ENCODE measurements around the gene MRPL37. TPM values are rescaled to one million over a fixed set of nuclear protein-coding genes. Genes with fewer than 3 reads are reported as not detected.

MRPL37 gene
- total and polyA plus RNA-seq, 2 of the 8 experiments (the other 6 are each of a cell fraction or from before 2014, with no cell fraction given), result 45.5 to 126 TPM

DNA sequence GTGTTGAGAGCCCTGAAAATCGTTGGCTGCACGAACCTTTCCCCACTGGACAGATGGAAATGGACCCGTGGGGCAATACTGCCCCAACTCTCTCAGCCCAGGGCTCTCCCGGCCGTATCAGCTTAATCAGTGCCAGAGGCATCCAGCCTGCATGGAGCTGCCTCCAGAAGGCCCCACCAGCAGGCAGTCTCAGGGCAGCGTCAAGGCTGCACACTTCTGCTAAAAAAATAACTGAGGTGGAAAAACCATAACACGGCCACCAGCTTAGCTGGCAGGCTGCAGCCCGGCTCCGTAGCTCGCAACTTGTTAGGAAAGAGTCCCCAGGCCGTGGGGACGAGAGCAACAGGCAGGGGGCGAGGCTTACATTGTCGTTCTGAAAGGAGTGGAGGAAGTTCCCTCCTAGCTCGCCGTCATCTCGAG lies 27.9 kb downstream of the MRPL37 start:
- no peaks in the 10 kb centered on the region for H3K79me2 ChIP-seq (ENCODE audit: control insufficient read depth in 1 of 2, insufficient read depth in 2 of 2, low read length in 2 of 2)
- no peak overlapping the region for H2BK5ac ChIP-seq (ENCODE audit: low read depth, low read length)
- H3K4me2 ChIP-seq (ENCODE audit: insufficient read depth in 1 of 2, low read depth in 2 of 2, low read length in 2 of 2), result no peak overlapping the region
- H3K23me2 ChIP-seq (ENCODE audit: low read depth, low read length), result no peaks in the 10 kb centered on the region
- H2AK5ac ChIP-seq (ENCODE audit: low read depth, low read length), result no peak overlapping the region
- no peaks in the 10 kb centered on the region; the same call in 1 of the 2 replicates for H3K79me1 ChIP-seq (ENCODE audit: low read depth, low read length)
- 85% methylated on average over 17 of the region's 17 CpGs; no CpG with 5 or more reads in 1 of the 2 experiments for WGBS, 2 experiments (ENCODE audit: extremely low coverage in 1 of 2, insufficient coverage in 1 of 2, insufficient read length in 1 of 2, insufficient replicate concordance in 2 of 2, low coverage in 1 of 2, low lambda C conversion rate in 2 of 2, missing lambda C conversion rate in 1 of 2)
- H3K23ac ChIP-seq (ENCODE audit: insufficient read length), result no peak overlapping the region
- POLR2A ChIA-PET (ENCODE audit: partially characterized antibody), result interaction anchor here (1.2 to 5.3 kb wide), 2 partner anchors 27 to 178 kb away, joined by 3 to 20 read pairs; partner anchors contain the start of genes CYB5RL, MRPL37 and SSBP3
- CTCF ChIA-PET (ENCODE audit: partially characterized antibody), result interaction anchor here (0.6 to 3.0 kb wide), 21 partner anchors 8 to 272 kb away, joined by 3 to 10 read pairs (median 4); partner anchors contain the start of genes CYB5RL and MRPL37
- no peak overlapping the region for H3K18ac ChIP-seq (ENCODE audit: extremely low read depth, low read length)
- H4K91ac ChIP-seq (replicated peaks; ENCODE audit: insufficient read length, low read length), result no peak overlapping the region
- no peak for DNase-seq (ENCODE audit: low read depth in 1 of 2, low spot score in 2 of 2)
- H2BK120ac ChIP-seq (replicated peaks; ENCODE audit: low read depth, low read length), result no peak overlapping the region
- no peak overlapping the region for H2BK15ac ChIP-seq (ENCODE audit: low read length)
- H3K56ac ChIP-seq (replicated peaks; ENCODE audit: insufficient read length, low read depth, low read length), result no peak overlapping the region
- no peak overlapping the region for H3K4me3 ChIP-seq (ENCODE audit: extremely low read depth in 1 of 4, insufficient read depth in 2 of 4, low read depth in 3 of 4, low read length in 4 of 4)
- H4K8ac ChIP-seq (ENCODE audit: extremely low read depth, insufficient read depth, low read length), result no peak overlapping the region; the same call in 1 of the 2 replicates
- H2BK12ac ChIP-seq (ENCODE audit: low read depth, low read length), result no peak overlapping the region
- no peak overlapping the region for H2AFZ ChIP-seq (ENCODE audit: low read length)
- peaks cover 0 to 9% of the 10 kb centered on the region in 2 experiments for H4K20me1 ChIP-seq (replicated peaks in 1 of 2; ENCODE audit: control insufficient read depth in 1 of 2, insufficient read depth in 2 of 2, low read length in 2 of 2)
- H3K36me3 ChIP-seq (ENCODE audit: control insufficient read depth in 2 of 4, insufficient read depth in 4 of 4, low read length in 3 of 4), result peaks cover 0 to 8% (median 2%) of the 10 kb centered on the region in 4 experiments; a peak in 2 of 8 replicates
- no peak overlapping the region for H2BK20ac ChIP-seq (ENCODE audit: low read length)
- H3K4ac ChIP-seq (replicated peaks; ENCODE audit: insufficient read length, low read depth, low read length), result no peak overlapping the region
- peaks cover 0 to 10% (median 6%) of the 10 kb centered on the region in 4 experiments; a peak in 3 of 7 replicates for H3K4me1 ChIP-seq (replicated peaks in 1 of 4; ENCODE audit: control insufficient read depth in 3 of 4, insufficient read depth in 4 of 4, low read length in 3 of 4)
- H3K27ac ChIP-seq (ENCODE audit: low read depth, low read length), result no peak overlapping the region
- H3K14ac ChIP-seq (ENCODE audit: insufficient read length), result no peak overlapping the region
- H3K27me3 ChIP-seq (replicated peaks in 1 of 4; ENCODE audit: control insufficient read depth in 3 of 4, extremely low read depth in 1 of 4, insufficient read depth in 3 of 4, low read length in 3 of 4), result no peaks in the 10 kb centered on the region
- H3K9me3 ChIP-seq (ENCODE audit: insufficient read depth in 2 of 2, low read depth in 1 of 2, low read length in 1 of 2), result no peaks in the 10 kb centered on the region; a peak in 1 of 4 replicates
- no peak for FAIRE-seq
- no peak overlapping the region for H4K5ac ChIP-seq (ENCODE audit: insufficient read length, low read depth, low read length)
- TF ChIP-seq, protein P1, sequence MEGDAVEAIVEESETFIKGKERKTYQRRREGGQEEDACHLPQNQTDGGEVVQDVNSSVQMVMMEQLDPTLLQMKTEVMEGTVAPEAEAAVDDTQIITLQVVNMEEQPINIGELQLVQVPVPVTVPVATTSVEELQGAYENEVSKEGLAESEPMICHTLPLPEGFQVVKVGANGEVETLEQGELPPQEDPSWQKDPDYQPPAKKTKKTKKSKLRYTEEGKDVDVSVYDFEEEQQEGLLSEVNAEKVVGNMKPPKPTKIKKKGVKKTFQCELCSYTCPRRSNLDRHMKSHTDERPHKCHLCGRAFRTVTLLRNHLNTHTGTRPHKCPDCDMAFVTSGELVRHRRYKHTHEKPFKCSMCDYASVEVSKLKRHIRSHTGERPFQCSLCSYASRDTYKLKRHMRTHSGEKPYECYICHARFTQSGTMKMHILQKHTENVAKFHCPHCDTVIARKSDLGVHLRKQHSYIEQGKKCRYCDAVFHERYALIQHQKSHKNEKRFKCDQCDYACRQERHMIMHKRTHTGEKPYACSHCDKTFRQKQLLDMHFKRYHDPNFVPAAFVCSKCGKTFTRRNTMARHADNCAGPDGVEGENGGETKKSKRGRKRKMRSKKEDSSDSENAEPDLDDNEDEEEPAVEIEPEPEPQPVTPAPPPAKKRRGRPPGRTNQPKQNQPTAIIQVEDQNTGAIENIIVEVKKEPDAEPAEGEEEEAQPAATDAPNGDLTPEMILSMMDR (IDR thresholded peaks at IDR 0.05; ENCODE audit: control extremely low read depth in 1 of 3, insufficient read depth in 1 of 3, low read depth in 1 of 3, low read length in 3 of 3), result peak; percentile 13 to 34 (median 25); a peak in 2 of 4 replicates
- TF ChIP-seq RXRA (IDR thresholded peaks at IDR 0.05; ENCODE audit: insufficient read depth, low read depth, low read length) (no peak), RAD21 (IDR thresholded peaks at IDR 0.05 in 1 of 2, conservative IDR thresholded peaks at IDR 0.05 in 1 of 2; ENCODE audit: low read depth in 2 of 2, low read length in 2 of 2) (peak; percentile 21 to 41; a peak in 2 of 4 replicates)
- H3K9ac ChIP-seq (replicated peaks in 1 of 4; ENCODE audit: extremely low read depth in 1 of 4, low read depth in 3 of 4, low read length in 3 of 4), result no peak overlapping the region

Measured in H1 (cell line).